CD4-positive, alpha-beta T cell treated with Interferon gamma for 1 hour (primary cell): ENCODE measurements around the gene C1orf87.

Experiments used
- DNase-seq: peaks from one replicate; pipeline ENCODE4 v3.0.0-alpha.2; 2020

Gene C1orf87

DNA sequence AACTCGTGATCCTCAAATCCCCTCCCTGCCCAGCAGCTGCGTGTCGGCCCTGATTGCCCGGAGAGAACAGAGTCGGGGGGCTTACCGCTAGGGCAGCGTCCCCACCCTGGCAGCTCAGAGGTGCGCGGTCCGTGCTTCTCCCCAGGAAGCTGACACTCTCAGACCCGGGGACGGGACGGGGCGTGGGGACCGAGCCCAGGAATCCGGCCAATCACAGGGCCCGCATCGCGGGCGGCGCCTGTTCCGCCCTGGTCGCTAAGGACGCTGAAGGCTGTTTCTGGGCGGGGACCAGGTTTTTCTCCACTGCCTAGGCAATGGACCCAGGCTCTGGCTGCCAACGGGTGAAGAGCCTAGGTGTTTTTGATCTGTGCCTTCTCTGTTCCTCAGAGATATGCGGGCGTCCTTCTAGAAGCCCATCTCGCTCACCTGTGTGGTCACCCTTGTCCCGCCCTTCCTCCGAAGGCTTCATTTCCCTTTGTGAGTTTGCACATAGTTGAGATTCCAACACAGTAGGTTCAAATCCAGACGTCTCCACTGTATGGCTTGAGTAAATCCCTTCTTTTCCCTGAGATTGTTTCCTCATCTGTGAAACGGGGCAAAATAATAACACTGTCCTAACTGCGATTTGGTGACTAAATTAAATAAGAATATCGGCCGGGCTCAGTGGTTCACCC lies at the start of gene C1orf87:
Gene C1orf87 (minus strand): TSS at position 166 of the 674 bp plus-strand sequence. CDS start 1,127 bp downstream, outside the sequence.
- no peak for DNase-seq

DNA sequence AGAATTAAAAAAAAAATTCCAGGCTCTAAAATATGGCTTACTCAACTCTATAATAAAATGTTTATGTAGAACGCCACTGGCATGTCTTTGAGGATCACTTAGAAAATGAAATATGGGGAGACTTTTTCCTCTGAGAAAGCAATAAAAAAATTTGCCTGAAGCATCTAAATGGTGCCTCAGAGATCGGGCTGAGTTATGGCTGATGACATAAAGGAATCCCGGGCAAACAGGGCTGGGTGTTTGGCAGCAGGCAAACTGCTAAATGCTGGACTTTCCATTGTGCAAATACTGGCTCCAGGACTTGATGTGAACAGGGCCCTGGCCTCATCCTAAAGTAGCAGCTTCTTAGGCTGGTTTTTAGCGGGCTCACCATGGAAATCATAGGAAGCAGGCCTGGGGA lies 44.5 kb upstream of the C1orf87 start:
- DNase-seq = no peak

DNA sequence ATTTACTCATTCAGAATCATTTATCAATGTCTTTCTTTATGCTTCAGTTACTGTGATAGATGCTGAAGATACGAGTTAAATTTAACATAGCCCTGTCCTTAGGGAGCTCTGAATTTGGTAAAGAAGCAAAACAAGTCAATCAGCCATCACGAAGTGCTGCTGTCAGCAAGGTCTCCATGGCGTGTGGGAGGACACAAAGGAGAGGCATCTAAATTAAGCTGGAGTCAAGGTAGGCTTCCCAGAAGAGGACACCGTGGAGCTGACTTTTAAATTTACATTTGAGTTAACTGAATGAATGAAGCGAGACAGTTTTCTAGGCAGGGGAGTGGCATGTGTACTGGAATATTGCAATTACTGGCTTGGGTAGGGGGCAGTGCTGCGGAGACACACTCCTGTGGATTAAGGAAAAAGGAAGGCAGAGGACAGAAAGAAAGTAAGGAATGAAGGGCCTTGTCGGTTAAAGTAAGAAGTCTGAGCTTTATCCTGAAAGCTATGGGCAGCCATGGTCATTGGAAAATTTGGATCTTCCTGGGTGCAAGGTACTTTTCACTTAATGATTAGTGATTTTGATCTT lies 41.3 kb upstream of the C1orf87 start:
- no peak for DNase-seq

GRCh38 chr1:60113596-60113995 lies 40.0 kb upstream of the C1orf87 start:
- DNase-seq = no peak

- no peak for DNase-seq
Observed at GRCh38 chr1:60113028-60113427, 39.5 kb upstream of the C1orf87 start.

GRCh38 chr1:60111716-60112115 lies 38.1 kb upstream of the C1orf87 start:
- DNase-seq = no peak

DNA sequence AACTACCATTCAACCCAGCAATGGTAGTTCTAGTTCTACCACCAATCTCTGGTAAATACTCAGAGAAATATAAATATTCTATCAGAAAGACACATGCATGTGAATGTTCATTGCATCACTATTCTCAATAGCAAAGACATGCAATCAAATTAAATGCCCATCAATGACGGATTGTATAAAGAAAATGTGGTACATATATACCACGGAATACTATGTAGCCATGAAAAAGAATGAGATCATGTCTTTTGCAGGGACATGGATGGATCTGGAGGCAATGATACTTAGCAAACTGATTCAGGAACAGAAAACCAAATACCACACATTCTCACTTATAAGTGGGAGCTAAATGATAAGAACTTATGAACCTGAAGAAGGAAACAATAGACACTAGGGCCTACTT lies 37.5 kb upstream of the C1orf87 start:
- no peak for DNase-seq

DNA sequence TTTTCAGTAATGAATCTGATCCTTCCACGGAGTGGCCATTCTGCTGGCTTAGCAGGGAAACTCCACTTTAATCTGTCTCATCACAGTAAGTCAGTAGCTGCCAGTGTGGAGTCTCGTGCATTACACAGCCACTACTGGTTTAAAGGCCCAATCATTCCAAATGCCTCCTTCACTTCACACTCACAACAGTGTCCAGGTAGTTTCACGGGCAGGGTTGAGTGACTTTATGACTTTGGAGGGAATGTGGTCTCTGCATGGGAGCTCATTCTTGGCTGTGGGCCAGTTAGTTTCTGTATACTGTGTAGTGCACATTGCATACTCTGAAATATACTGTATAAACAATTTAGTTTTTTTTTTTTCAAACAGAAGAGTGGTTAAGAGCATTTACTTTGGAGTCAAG lies 34.6 kb upstream of the C1orf87 start:
- no peak for DNase-seq

GRCh38 chr1:60103186-60103585 lies 29.6 kb upstream of the C1orf87 start:
- no peak for DNase-seq

DNA sequence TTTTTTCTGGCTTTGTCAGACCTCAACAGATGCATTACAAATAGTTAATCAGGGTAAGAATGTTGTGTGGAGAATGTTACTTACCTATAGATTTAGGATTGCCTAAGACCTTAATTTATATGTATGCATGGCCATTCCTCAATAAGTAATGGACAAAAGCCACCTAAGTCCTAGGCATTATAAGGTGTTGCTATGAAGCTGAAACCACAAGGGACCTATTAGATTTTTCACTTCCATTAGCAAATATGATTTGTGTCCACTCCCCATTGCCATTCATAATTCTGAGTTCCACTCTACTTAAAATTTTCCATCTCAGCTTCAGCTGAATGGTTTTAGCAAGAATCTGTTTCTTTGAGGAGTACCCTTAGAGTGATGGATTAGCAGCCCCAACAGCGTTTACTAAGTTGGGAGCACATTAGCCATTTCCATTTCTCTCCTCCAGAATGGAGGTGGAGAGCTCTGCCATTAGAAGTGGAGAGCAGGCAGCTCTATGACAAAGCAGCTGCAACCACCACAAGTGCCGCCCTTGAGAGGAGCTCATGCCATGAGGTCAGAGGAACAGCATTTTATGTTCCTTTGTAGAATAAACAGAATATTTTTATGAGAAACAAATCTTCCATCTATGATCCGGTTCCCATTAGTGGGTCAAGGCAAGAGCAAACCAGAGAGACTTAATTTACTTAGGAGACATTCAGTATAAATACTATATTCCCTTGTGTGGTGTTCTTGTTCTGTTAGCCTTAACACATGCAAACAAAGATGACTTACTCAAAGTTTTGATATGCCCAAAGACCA lies 28.9 kb upstream of the C1orf87 start:
- no peak for DNase-seq

GRCh38 chr1:60101516-60101915 lies 27.9 kb upstream of the C1orf87 start:
- no peak for DNase-seq

DNA sequence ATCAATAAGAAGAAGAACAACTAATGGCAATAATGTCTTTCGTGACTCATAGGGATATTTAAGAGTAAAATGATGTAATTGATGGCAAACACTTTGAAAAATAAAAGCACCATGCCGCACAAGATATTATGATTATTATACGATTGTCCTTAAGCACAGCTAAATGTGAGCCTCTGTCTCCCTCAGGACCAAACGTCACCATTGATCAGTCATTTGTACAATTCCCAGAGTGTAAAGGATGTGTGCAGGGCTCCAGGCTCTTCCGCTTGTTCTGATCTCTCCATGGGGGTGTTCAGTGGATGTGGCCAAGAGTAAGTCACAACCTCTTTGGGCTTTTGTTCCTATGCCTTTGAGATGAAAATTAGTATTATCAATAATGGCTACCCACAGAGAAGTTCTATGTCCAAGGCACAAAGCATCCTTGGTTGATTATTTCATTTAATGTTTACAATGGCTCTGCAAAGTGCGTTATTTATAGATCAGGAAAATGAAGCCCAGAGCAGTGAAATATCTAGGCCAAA lies 17.7 kb upstream of the C1orf87 start:
- no peak for DNase-seq

GRCh38 chr1:60090655-60091054 lies 17.1 kb upstream of the C1orf87 start:
- DNase-seq = no peak

GRCh38 chr1:60088620-60089155 lies 15.1 kb upstream of the C1orf87 start:
- DNase-seq = no peak

DNA sequence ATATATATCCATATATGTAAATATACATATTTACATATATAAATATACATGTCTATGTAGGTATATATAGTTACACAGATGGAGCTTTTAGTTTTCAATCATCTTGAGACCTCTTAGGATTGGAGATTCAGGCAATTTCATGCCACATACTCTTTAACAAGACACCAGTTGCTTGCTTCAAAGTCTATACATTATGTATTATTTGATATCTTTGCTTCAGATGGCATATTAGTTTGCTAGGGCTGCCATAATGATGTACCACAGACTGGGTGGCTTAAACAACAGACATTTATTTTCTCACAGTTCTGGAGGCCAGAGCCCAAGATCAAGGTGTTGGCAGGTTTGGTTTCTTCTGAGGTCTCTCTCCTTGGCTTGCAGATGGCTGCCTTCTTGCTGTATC lies 14.1 kb upstream of the C1orf87 start:
- DNase-seq = no peak

DNA sequence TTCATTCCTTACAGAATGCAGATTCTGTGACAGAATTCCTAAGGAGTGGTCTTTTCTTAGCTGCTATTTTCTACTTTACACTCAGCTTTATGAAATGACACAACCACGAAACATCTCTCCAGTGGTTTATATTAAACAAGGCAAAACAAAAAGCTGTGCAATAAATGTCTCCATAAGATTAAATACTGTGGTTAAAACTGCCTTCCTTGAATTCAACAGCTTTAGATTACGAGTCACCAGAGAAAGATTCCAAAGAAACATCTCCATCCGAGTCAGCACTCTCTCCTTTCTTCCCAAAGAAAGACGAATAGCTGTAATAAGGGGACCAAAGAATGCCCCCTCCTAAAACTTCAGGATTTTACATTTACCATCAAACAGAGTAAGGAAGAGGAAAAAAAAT lies 4.6 kb upstream of the C1orf87 start:
- DNase-seq = no peak

GRCh38 chr1:60071296-60071695 lies 2.3 kb downstream of the C1orf87 start:
- no peak for DNase-seq

DNA sequence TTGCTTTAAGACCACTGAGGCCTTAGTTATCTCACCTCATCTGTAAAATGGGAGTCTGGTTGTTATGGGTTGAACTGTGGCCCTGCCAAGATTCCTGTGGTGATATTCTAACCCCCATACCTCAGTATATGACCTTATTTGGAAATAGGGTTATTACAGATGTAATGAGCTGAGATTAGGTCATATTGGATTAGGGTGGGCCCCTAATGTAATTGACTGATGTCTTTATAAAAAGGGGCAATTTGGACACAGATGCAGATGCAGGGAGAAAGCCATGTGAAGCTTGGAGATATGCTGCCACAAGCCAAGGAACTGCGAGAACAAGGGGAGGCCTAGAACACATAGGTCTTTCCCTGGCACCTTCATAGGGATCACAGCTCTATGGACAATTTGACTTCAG lies 3.9 kb downstream of the C1orf87 start:
- no peak for DNase-seq

GRCh38 chr1:60068393-60069045 lies 5.1 kb downstream of the C1orf87 start:
- DNase-seq = no peak

DNA sequence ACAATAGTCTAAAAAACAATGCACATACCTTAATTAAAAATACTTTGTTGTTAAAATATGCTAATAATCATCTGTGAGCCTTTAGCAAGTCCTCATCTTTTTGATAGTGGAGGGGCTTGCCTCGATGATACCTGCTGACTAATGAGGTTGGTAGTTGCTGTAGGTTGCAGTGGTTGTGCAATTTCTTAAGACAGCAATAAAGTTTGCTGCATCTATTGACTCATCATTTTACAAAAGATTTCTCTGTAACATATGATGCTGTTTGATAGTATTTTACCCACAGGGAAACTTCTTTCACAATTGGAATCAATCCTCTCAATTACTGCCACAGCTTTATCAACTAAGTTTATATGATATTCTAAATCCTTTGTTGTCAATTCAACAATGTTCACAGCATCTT lies 7.6 kb downstream of the C1orf87 start:
- no peak for DNase-seq

DNA sequence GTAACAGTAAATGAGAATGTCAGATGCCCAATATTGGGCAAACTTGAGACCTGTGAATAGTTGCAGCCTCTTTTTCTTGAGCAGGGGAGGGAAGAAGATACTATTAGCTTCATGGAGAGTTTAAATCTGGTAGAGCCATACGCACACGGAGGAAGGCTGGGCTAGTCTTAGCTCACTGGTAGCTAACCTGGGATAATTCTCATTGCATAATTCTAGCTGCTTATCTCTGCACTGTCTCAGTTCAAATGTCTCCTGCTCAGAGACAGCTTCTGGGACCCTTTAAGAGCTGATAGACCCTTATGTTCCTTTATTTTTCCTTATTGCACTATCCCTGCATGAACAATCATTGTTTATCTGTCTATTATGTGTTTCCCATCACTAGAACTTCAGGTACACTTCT lies 8.4 kb downstream of the C1orf87 start:
- DNase-seq = no peak

GRCh38 chr1:60063561-60063960 lies 10.0 kb downstream of the C1orf87 start:
- DNase-seq = no peak

DNA sequence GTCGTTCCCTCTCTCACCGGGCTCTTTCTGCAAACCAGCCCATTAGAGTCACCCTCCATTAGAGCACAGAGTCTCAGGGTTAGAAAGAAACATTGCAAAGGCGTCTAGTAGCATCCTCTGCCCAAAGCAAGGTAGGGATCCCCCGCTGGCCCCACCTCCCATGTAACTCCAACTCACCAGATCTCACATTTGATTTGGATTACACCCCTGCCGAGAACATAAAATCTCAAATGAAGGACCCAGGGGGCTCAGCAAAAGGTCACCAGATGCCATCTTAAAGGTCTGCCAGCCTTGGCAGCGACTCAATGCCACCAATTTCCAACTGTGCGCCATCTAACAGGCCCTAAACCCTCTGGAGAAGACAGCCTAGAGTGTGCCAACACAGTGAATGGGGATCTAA lies 14.1 kb downstream of the C1orf87 start:
- DNase-seq = no peak
